Esophagus squamous epithelium (tissue), 5 donors: Measurements from ENCODE around the gene COA5. TPM values are rescaled to one million over a fixed set of nuclear protein-coding genes. Genes with fewer than 3 reads are reported as not detected.

ENCODE experiments used
- DNase-seq: peaks from one replicate; lab custom pipeline; 2025; lab: John Stamatoyannopoulos, UW
- H3K27ac ChIP-seq, 4 donors: fragments of 200-600 bp; sonication (generic); one replicate each; pipeline ENCODE4 v1.5.1; 2016 to 2019; ENCODE audit warnings: mild to moderate bottlenecking in 1 of 4
- H3K27me3 ChIP-seq, 4 donors: fragments of 200-600 bp; sonication (generic); 1 replicate in 3 of 4; 2 replicates in 1 of 4; pipeline versions ENCODE4 v1.5.1 to v1.6.0; 2017 to 2021; ENCODE audit warnings: antibody characterized with exemption in 1 of 4
- H3K36me3 ChIP-seq, 3 donors: fragments of 200-600 bp; sonication (generic); one replicate each; pipeline ENCODE4 v1.5.1; 2016 to 2019
- H3K4me1 ChIP-seq, 3 donors: fragments of 200-600 bp; sonication (generic); one replicate each; pipeline ENCODE4 v1.5.1; 2017 to 2019
- H3K4me3 ChIP-seq, 4 donors: fragments of 200-600 bp; sonication (generic); 1 replicate in 3 of 4; 2 replicates in 1 of 4; pipeline ENCODE4 v1.5.1; 2016 to 2019; ENCODE audit warnings: mild to moderate bottlenecking in 2 of 4, moderate library complexity in 1 of 4
- H3K9me3 ChIP-seq, 3 donors: fragments of 200-600 bp; sonication (generic); one replicate each; pipeline ENCODE4 v1.5.1; 2016 to 2019
- POLR2A ChIP-seq, 4 donors: fragments of 450-650 bp; IDR thresholded peaks; one replicate each; pipeline ENCODE4 v1.6.1; 2017; ENCODE audit warnings: antibody characterized with exemption in 4 of 4, mild to moderate bottlenecking in 4 of 4, moderate library complexity in 3 of 4
- WGBS, 2 donors: methylation state at CpG; one replicate each; pipeline ENCODE4 v1.1.5; 2018; 5-methylcytosine and 5-hydroxymethylcytosine counted together
- intact Hi-C: fragments of 100-400 bp; cut with DNase I; formaldehyde crosslinking; loops from one replicate; pipeline ENCODE4 v1.15.0; 2022
- total RNA-seq, 4 donors: library from RNA; depleted of rRNA; stranded (reverse); fragments of >200 nt; gene quantifications; one replicate each; pipeline ENCODE4 v1.1.0, GENCODE V29; 2016
- TF ChIP-seq, protein P1 (sequence below), 6 experiments: fragments of 450-650 bp in 4 of 6; fragments of 200-600 bp in 2 of 6; sonication (generic) in 2 of 6; IDR thresholded peaks; one replicate each; pipeline ENCODE4 v1.5.1; 2016 to 2019; ENCODE audit warnings: antibody characterized with exemption in 6 of 6, mild to moderate bottlenecking in 4 of 6, moderate library complexity in 4 of 6
- donor health status: DM: yes; HTN: yes; CAD: no.

Gene COA5
- total RNA-seq, 4 donors from 2014 or later: 15.5 to 37.8 (median 19.4) TPM

DNA sequence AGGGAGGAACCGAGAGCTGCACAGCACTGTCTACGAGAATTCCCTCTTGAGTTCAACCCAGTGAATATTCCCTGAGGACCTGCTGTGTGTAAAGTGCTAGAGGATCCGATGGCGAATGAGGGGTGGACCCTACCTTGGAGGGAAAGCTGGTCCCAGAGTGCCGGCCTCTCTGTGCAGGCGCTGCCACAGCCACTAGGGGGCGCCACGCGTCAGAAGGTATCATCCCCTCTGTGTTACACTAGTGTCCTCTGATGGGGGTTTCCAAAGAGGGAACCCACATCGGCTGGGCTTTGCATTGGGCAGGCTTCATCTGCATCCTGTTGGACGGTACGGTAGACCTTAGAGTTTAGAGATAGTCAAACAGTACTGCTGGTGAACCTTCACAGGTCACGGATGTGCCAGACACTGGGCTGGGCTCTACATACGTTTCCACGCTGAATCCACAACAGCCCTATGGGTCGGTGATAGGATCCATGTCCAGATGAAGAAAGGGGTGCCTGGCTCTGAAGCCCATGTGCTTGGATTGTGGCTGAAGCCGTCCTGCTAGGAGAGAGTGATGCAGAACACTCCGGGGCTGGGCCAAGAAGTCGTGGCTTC, 39.0 kb downstream of the COA5 start:
- Histone ChIP-seq H3K27me3 (no peaks in the 10 kb centered on the region), H3K36me3 (peaks cover 12 to 89% (median 17%) of the 10 kb centered on the region in 3 donors), H3K9me3 (no peaks in the 10 kb centered on the region), H3K4me3 (no peak overlapping the region), H3K4me1 (peaks cover 0 to 12% (median 3%) of the 10 kb centered on the region in 3 donors), H3K27ac (no peak overlapping the region)
- TF ChIP-seq POLR2A (IDR thresholded peaks at IDR 0.05): no peak
- TF ChIP-seq, protein P1, sequence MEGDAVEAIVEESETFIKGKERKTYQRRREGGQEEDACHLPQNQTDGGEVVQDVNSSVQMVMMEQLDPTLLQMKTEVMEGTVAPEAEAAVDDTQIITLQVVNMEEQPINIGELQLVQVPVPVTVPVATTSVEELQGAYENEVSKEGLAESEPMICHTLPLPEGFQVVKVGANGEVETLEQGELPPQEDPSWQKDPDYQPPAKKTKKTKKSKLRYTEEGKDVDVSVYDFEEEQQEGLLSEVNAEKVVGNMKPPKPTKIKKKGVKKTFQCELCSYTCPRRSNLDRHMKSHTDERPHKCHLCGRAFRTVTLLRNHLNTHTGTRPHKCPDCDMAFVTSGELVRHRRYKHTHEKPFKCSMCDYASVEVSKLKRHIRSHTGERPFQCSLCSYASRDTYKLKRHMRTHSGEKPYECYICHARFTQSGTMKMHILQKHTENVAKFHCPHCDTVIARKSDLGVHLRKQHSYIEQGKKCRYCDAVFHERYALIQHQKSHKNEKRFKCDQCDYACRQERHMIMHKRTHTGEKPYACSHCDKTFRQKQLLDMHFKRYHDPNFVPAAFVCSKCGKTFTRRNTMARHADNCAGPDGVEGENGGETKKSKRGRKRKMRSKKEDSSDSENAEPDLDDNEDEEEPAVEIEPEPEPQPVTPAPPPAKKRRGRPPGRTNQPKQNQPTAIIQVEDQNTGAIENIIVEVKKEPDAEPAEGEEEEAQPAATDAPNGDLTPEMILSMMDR (IDR thresholded peaks at IDR 0.05): peak; percentile 50 to 78 (median 66)
- no peak for DNase-seq
- WGBS, 2 donors: 67 to 87% methylated on average over 12 of the region's 19 CpGs
- intact Hi-C loops: loop anchor here (5.0 kb wide), 1 partner anchor 38 kb away; the partner anchor contains the start of genes COA5 and UNC50

DNA sequence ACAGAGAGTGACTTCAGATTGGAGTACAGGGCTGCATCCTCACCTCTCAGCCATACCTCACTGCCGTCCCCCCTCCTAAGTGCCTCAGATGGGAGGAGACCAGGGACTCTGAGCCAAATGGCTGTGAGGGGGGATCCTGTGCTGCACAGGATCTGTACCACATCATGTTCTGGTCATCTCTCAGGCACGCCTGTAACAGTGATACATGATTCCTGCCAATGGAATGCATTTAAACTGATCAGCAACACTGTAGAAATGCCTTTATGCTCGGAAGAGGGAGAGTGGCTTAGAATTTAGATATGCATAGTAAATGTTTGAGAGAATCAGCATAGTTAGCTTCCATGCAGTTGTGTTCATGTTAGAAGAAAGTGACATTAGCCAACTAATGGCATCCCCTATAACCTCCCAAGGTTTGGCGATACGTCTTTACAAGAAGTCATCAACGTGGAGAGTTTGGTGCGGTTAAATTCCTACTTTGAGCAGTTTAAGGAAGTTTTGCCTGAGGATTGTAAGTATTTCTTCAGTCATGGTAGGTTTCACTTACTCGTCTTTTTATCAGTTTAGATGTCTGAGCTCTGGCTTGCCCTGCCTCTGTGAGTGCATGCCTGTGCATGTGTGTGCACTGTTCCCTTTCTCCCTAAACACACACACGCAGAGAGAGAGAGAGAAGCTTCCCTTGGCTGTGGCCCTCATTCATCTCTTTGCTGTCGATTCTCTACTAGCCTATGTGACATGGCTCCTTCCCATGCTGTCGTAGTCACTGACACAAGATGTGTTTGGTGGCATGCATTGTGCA, 40.0 kb downstream of the COA5 start:
- Histone ChIP-seq H3K36me3 (peaks cover 12 to 89% (median 17%) of the 10 kb centered on the region in 3 donors), H3K27ac (no peak overlapping the region), H3K4me3 (no peak overlapping the region), H3K4me1 (peaks cover 0 to 12% (median 3%) of the 10 kb centered on the region in 3 donors), H3K27me3 (no peaks in the 10 kb centered on the region), H3K9me3 (no peaks in the 10 kb centered on the region)
- intact Hi-C loops: loop anchor here (5.0 kb wide), 1 partner anchor 39 kb away; the partner anchor contains the start of genes COA5 and UNC50
- WGBS, 2 donors: 40 to 67% methylated on average over 9 of the region's 11 CpGs
- DNase-seq: no peak
- TF ChIP-seq POLR2A (IDR thresholded peaks at IDR 0.05): no peak
- TF ChIP-seq, protein P1 (IDR thresholded peaks at IDR 0.05): no peak

DNA sequence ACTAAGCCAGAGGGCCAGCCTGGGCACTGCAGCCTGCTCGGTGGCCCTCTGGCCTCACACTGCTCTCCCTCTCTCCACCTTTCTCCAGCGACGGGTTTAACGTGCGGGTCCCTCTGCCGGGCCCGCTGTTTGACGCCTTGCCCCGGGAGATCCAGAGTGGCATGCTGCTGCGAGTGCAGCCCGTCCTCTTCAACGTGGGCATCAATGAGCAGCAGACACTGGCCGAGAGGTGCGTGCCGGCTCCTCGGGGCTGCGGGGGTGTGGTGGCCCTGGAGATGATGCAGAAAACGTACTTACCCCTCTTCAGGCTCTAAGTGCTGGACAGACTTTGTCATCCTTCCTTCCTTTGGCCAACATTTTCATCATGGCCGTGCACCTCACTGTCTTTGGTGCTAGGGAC, 42.4 kb downstream of the COA5 start:
- Histone ChIP-seq H3K9me3 (no peaks in the 10 kb centered on the region), H3K4me3 (no peak overlapping the region), H3K27ac (no peak overlapping the region), H3K36me3 (peaks cover 12 to 80% (median 17%) of the 10 kb centered on the region in 3 donors), H3K4me1 (peaks cover 11 to 35% (median 17%) of the 10 kb centered on the region in 3 donors), H3K27me3 (no peaks in the 10 kb centered on the region)
- TF ChIP-seq POLR2A (IDR thresholded peaks at IDR 0.05): no peak
- TF ChIP-seq, protein P1 (IDR thresholded peaks at IDR 0.05): no peak
- no peak for DNase-seq
- intact Hi-C loops: loop anchor here (5.0 kb wide), 1 partner anchor 41 kb away; the partner anchor contains the start of genes COA5 and UNC50
- 86 to 100% methylated on average over 5 to 14 of the region's 19 CpGs for WGBS, 2 donors

DNA sequence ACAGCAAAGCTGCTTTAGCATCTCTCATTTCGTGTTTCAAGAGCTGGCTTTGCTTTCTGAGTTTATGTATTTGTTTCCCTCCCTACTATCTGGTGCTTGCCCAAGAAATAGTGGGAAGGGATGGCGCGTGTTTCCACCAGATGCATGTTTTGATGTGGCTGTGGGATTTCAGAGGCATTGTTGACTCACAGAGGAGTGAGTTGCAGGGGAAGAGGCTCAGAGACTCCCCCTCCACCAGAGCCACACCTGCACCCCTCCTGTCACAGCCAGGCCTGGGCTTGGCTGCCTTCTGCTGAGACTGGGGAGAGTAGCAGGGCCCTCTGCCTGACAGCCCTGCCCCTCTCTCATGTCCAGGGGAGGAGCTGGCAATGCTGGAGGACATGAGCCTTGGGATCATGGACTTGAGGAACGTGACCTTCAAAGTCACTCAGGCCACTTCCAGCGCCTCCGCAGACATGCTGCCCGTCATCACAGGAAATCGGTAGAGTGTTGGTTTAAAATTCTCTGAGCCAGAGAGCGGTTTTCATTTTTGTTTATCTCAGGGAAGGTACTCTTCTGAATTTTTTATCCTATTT, 42.9 kb downstream of the COA5 start:
- Histone ChIP-seq H3K4me1 (peaks cover 11 to 41% (median 22%) of the 10 kb centered on the region in 3 donors), H3K36me3 (peaks cover 9 to 76% (median 17%) of the 10 kb centered on the region in 3 donors), H3K27me3 (no peaks in the 10 kb centered on the region), H3K4me3 (no peak overlapping the region), H3K27ac (no peak overlapping the region), H3K9me3 (no peaks in the 10 kb centered on the region)
- WGBS, 2 donors: 92 to 95% methylated on average over 8 to 9 of the region's 9 CpGs
- DNase-seq: no peak
- intact Hi-C loops: loop anchor here (5.0 kb wide), 1 partner anchor 42 kb away; the partner anchor contains the start of genes COA5 and UNC50
- TF ChIP-seq, protein P1 (IDR thresholded peaks at IDR 0.05): no peak
- no peak for TF ChIP-seq POLR2A (IDR thresholded peaks at IDR 0.05)
